CD4-positive, alpha-beta T cell treated with Interleukin-6 at 100 ng/mL for 8 hours (primary cell): ENCODE measurements around the gene TCEA2.
A peak's percentile ranks its signal among the peaks of the same experiment; 100 is the strongest.

ENCODE experiments used
- DNase-seq: peaks from one replicate; pipeline ENCODE4 v3.0.0-alpha.2; 2020; ENCODE audit warnings: mixed read lengths, low spot score

Gene TCEA2

GRCh38 chr20:64049060-64049877 is 13.7 kb upstream of the TCEA2 start, which contains the start of gene SOX18:
SOX18 (minus strand) TSS chr20:64049639; CDS start chr20:64049516, 123 bp downstream.
- no peak for DNase-seq

GRCh38 chr20:64049878-64050260 is 13.1 kb upstream of the TCEA2 start:
- no peak for DNase-seq

- DNase-seq = no peak
Observed at GRCh38 chr20:64050261-64051032, 12.6 kb upstream of the TCEA2 start.

- DNase-seq = no peak
Observed at GRCh38 chr20:64051033-64051452, 12.0 kb upstream of the TCEA2 start.

GRCh38 chr20:64051561-64052325 is 11.3 kb upstream of the TCEA2 start:
- no peak for DNase-seq

GRCh38 chr20:64052326-64052722 is 10.7 kb upstream of the TCEA2 start:
- no peak for DNase-seq

- no peak for DNase-seq
Observed at GRCh38 chr20:64052987-64053840, 9.8 kb upstream of the TCEA2 start.

GRCh38 chr20:64053841-64054661 is 8.9 kb upstream of the TCEA2 start:
- no peak for DNase-seq

GRCh38 chr20:64055396-64055892 is 7.6 kb upstream of the TCEA2 start:
- no peak for DNase-seq

GRCh38 chr20:64055893-64056638 is 6.9 kb upstream of the TCEA2 start:
- no peak for DNase-seq

GRCh38 chr20:64056639-64056888 is 6.4 kb upstream of the TCEA2 start:
- DNase-seq = no peak

GRCh38 chr20:64056889-64057627 is 5.9 kb upstream of the TCEA2 start:
- DNase-seq = no peak

- DNase-seq = peak; percentile 75
Observed at GRCh38 chr20:64057628-64058498, 5.1 kb upstream of the TCEA2 start.

GRCh38 chr20:64058536-64058935 is 4.5 kb upstream of the TCEA2 start:
- DNase-seq = no peak

- no peak for DNase-seq
Observed at GRCh38 chr20:64062276-64062595, 762 bp upstream of the TCEA2 start.

GRCh38 chr20:64063389-64064144 is 569 bp downstream of the TCEA2 start:
- no peak for DNase-seq

- DNase-seq = no peak
Observed at GRCh38 chr20:64064145-64064698, 1.2 kb downstream of the TCEA2 start.
